ENCODE results near the gene SOS2.

SOS2 gene

GRCh38 chr14:50070230-50070629 lies 161.1 kb downstream of the SOS2 start:
- no peaks in the 10 kb centered on the region for H3K27me3 Mint-ChIP-seq
- H3K36me3 Mint-ChIP-seq (ENCODE audit: low read depth): peaks cover 28% of the 10 kb centered on the region
- peaks cover 77% of the 10 kb centered on the region for H3K4me1 Mint-ChIP-seq (ENCODE audit: low read depth)
- peak overlapping the region; percentile 61 for H3K27ac Mint-ChIP-seq
- no peak overlapping the region for H3K4me3 Mint-ChIP-seq
- peaks cover 3% of the 10 kb centered on the region for H3K9me3 Mint-ChIP-seq

GRCh38 chr14:50069325-50069724 lies 162.1 kb downstream of the SOS2 start:
- no peak overlapping the region for H3K4me3 Mint-ChIP-seq
- H3K27ac Mint-ChIP-seq: no peak overlapping the region
- H3K36me3 Mint-ChIP-seq (ENCODE audit: low read depth): peaks cover 24% of the 10 kb centered on the region
- H3K9me3 Mint-ChIP-seq: peaks cover 3% of the 10 kb centered on the region
- H3K4me1 Mint-ChIP-seq (ENCODE audit: low read depth): peaks cover 82% of the 10 kb centered on the region
- no peaks in the 10 kb centered on the region for H3K27me3 Mint-ChIP-seq

- Mint-ChIP-seq H3K4me3 (no peak overlapping the region), H3K36me3 (ENCODE audit: low read depth) (peaks cover 24% of the 10 kb centered on the region), H3K27ac (peak overlapping the region; percentile 34), H3K4me1 (ENCODE audit: low read depth) (peaks cover 91% of the 10 kb centered on the region), H3K9me3 (peaks cover 3% of the 10 kb centered on the region), H3K27me3 (no peaks in the 10 kb centered on the region)
Measured at GRCh38 chr14:50068496-50068895, 162.9 kb downstream of the SOS2 start.

GRCh38 chr14:50067723-50068495 lies 163.5 kb downstream of the SOS2 start:
- H3K36me3 Mint-ChIP-seq (ENCODE audit: low read depth): peaks cover 19% of the 10 kb centered on the region
- peaks cover 3% of the 10 kb centered on the region for H3K9me3 Mint-ChIP-seq
- H3K27ac Mint-ChIP-seq: peak overlapping the region; percentile 26
- H3K4me1 Mint-ChIP-seq (ENCODE audit: low read depth): peaks cover 93% of the 10 kb centered on the region
- H3K4me3 Mint-ChIP-seq: no peak overlapping the region
- no peaks in the 10 kb centered on the region for H3K27me3 Mint-ChIP-seq

Measured in stimulated activated naive CD8-positive, alpha-beta T cell treated with anti-CD3 and anti-CD28 coated beads, Interleukin-15, Interleukin-2, amounts not matched to agents 100 ng/mL and 50 ng/mL, for 24 hours (primary cell).